Measurements from ENCODE around the gene RANBP9. TPM values are rescaled to one million over a fixed set of nuclear protein-coding genes. Genes with fewer than 3 reads are reported as not detected.

The RANBP9 gene
- total RNA-seq, 1 donor, result 53.9 TPM

DNA sequence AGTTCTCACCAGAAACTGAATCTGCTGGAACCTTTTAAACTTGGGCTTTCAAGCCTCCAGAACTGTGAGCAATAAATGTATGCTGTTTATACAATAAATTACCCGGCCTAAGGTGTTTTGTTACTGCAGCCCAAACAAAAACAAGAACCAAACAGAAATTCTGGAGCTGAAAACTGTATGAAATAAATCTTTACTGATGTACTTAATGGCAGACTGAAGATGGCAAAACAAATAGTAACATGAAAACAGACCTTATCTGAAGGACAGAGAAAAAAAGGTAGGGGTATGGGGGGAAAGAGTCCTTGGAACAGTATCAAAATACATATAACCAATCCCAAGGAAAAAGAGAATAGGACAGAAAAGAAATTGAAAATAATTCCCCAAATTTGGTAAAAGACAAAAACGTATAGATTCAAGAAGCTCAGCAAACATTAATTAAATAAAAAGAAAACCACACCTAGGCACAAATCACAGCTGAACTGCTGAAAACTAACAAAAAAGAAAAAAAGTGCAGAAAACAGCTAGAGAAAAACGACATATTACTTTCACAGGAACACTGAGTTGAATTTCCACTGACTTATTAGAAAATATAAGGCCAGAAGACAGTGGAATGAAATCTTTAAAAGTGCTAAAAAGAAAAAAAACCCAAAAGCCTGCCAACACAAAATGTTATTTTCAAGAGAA is 48.8 kb downstream of the RANBP9 start:
- no peak overlapping the region for H3K4me3 ChIP-seq (ENCODE audit: insufficient read depth, low read length)
- H3K4me2 ChIP-seq (ENCODE audit: insufficient read depth, low read length), result no peak overlapping the region
- no peaks in the 10 kb centered on the region for H3K36me3 ChIP-seq (ENCODE audit: insufficient read depth, low read length)
- DNase-seq (ENCODE audit: insufficient read length, low spot score, missing footprints), result no peak
- no peak overlapping the region for H2AFZ ChIP-seq (ENCODE audit: low read length)
- H3K79me2 ChIP-seq (ENCODE audit: insufficient read depth, low read length), result peaks cover 96% of the 10 kb centered on the region
- no peak overlapping the region for H3K27ac ChIP-seq (ENCODE audit: low read depth, low read length)
- no peaks in the 10 kb centered on the region for H3K9me3 ChIP-seq (ENCODE audit: low read depth, low read length)
- TF ChIP-seq, protein P1, sequence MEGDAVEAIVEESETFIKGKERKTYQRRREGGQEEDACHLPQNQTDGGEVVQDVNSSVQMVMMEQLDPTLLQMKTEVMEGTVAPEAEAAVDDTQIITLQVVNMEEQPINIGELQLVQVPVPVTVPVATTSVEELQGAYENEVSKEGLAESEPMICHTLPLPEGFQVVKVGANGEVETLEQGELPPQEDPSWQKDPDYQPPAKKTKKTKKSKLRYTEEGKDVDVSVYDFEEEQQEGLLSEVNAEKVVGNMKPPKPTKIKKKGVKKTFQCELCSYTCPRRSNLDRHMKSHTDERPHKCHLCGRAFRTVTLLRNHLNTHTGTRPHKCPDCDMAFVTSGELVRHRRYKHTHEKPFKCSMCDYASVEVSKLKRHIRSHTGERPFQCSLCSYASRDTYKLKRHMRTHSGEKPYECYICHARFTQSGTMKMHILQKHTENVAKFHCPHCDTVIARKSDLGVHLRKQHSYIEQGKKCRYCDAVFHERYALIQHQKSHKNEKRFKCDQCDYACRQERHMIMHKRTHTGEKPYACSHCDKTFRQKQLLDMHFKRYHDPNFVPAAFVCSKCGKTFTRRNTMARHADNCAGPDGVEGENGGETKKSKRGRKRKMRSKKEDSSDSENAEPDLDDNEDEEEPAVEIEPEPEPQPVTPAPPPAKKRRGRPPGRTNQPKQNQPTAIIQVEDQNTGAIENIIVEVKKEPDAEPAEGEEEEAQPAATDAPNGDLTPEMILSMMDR (IDR thresholded peaks at IDR 0.05; ENCODE audit: extremely low read depth, low read depth, low read length), result no peak
- no peaks in the 10 kb centered on the region for H3K4me1 ChIP-seq (ENCODE audit: insufficient read depth, low read length)
- H3K27me3 ChIP-seq (ENCODE audit: insufficient read depth, low read length), result no peaks in the 10 kb centered on the region
- H4K20me1 ChIP-seq (ENCODE audit: insufficient read depth, low read length), result peaks cover 50% of the 10 kb centered on the region

DNA sequence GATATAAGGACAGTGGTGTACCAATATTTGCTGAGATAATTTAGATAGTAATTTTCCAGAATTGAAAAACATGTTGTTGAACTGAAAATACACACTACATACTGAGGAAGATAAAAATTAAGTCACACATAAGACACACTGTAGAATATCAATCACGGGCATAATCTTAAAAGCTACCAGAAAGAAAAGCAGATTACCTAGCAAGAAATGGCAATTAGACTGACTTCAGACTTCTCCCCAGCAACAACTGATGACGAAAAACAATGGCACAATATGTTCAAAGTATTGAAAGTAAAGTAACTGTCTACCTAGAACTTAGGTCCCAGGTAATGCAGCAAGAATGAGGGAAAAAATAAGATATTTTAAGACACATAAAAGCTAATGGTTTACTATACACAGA is 50.0 kb downstream of the RANBP9 start:
- Histone ChIP-seq H2AFZ (ENCODE audit: low read length) (no peak overlapping the region), H4K20me1 (ENCODE audit: insufficient read depth, low read length) (peaks cover 43% of the 10 kb centered on the region)

DNA sequence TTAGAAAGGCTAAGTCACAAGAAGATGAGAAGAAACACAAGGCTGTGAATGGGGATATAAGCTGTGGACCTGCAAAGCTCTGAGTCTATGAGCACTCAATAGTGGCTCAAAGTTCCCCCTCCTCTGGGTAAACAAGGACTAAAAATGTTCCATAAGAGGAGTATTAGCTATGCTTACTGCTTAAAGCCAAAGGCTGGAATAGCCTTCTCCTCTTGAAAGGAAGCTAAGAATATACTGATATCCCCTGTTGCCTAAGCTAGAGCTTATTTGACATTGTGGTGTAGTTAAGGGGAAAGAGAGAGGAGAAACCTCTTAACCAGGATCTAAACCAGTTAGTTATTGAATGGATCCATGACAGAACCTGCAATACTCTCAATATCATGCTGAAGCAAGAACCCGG is 50.7 kb downstream of the RANBP9 start:
- H3K27me3 ChIP-seq (ENCODE audit: insufficient read depth, low read length), result no peaks in the 10 kb centered on the region
- H3K4me3 ChIP-seq (ENCODE audit: insufficient read depth, low read length), result no peak overlapping the region
- no peaks in the 10 kb centered on the region for H3K36me3 ChIP-seq (ENCODE audit: insufficient read depth, low read length)
- H3K79me2 ChIP-seq (ENCODE audit: insufficient read depth, low read length), result peaks cover 89% of the 10 kb centered on the region
- no peak overlapping the region for H2AFZ ChIP-seq (ENCODE audit: low read length)
- no peak overlapping the region for H3K4me2 ChIP-seq (ENCODE audit: insufficient read depth, low read length)
- H3K9me3 ChIP-seq (ENCODE audit: low read depth, low read length), result no peaks in the 10 kb centered on the region
- no peak overlapping the region for H3K27ac ChIP-seq (ENCODE audit: low read depth, low read length)
- H4K20me1 ChIP-seq (ENCODE audit: insufficient read depth, low read length), result peaks cover 36% of the 10 kb centered on the region
- TF ChIP-seq, protein P1 (IDR thresholded peaks at IDR 0.05; ENCODE audit: extremely low read depth, low read depth, low read length), result no peak
- no peak for DNase-seq (ENCODE audit: insufficient read length, low spot score, missing footprints)
- H3K4me1 ChIP-seq (ENCODE audit: insufficient read depth, low read length), result no peaks in the 10 kb centered on the region

More for the DNA sequence above, 50.0 kb downstream of the RANBP9 start:
- Histone ChIP-seq H3K79me2 (ENCODE audit: insufficient read depth, low read length) (peaks cover 94% of the 10 kb centered on the region), H3K4me1 (ENCODE audit: insufficient read depth, low read length) (no peaks in the 10 kb centered on the region), H3K27ac (ENCODE audit: low read depth, low read length) (no peak overlapping the region), H3K4me2 (ENCODE audit: insufficient read depth, low read length) (no peak overlapping the region), H3K36me3 (ENCODE audit: insufficient read depth, low read length) (no peaks in the 10 kb centered on the region), H3K9me3 (ENCODE audit: low read depth, low read length) (no peaks in the 10 kb centered on the region), H3K4me3 (ENCODE audit: insufficient read depth, low read length) (no peak overlapping the region), H3K27me3 (ENCODE audit: insufficient read depth, low read length) (no peaks in the 10 kb centered on the region)
- TF ChIP-seq, protein P1 (IDR thresholded peaks at IDR 0.05; ENCODE audit: extremely low read depth, low read depth, low read length), result no peak
- DNase-seq (ENCODE audit: insufficient read length, low spot score, missing footprints), result no peak

DNA sequence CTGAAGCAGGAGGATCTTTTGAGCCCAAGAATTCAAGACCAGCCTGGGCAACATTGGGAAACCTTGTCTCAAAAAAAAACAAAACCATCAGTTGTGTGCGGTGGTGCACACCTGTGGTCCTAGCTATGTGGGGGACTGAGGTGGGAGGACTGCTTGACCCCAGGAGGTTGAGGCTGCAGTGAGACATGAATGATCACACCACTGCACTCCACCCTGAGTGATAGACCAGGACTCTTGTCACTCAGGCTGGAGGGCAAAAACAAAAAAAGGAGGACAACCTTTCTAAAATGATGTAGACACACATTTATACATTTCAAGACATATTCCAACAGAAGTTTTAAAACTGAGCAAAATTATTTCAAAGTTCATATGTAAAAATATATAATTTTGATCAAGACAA is 51.4 kb downstream of the RANBP9 start:
- Histone ChIP-seq H3K27me3 (ENCODE audit: insufficient read depth, low read length) (no peaks in the 10 kb centered on the region), H3K36me3 (ENCODE audit: insufficient read depth, low read length) (no peaks in the 10 kb centered on the region), H3K4me3 (ENCODE audit: insufficient read depth, low read length) (no peak overlapping the region), H3K27ac (ENCODE audit: low read depth, low read length) (no peak overlapping the region), H3K9me3 (ENCODE audit: low read depth, low read length) (no peaks in the 10 kb centered on the region), H3K4me2 (ENCODE audit: insufficient read depth, low read length) (no peak overlapping the region), H4K20me1 (ENCODE audit: insufficient read depth, low read length) (peaks cover 36% of the 10 kb centered on the region), H3K4me1 (ENCODE audit: insufficient read depth, low read length) (no peaks in the 10 kb centered on the region), H2AFZ (ENCODE audit: low read length) (no peak overlapping the region), H3K79me2 (ENCODE audit: insufficient read depth, low read length) (peaks cover 85% of the 10 kb centered on the region)
- TF ChIP-seq, protein P1 (IDR thresholded peaks at IDR 0.05; ENCODE audit: extremely low read depth, low read depth, low read length), result no peak
- no peak for DNase-seq (ENCODE audit: insufficient read length, low spot score, missing footprints)
